ES-I3 (cell line): ENCODE data around the gene AANAT.

ENCODE experiments used
- H3K36me3 ChIP-seq: 2 replicates; pipeline ENCODE4 v1.6.1; 2013; ENCODE audit warnings: mild to moderate bottlenecking, low read length, control low read depth, moderate library complexity; ENCODE audit not compliant: insufficient read depth
- H3K4me1 ChIP-seq: 2 replicates; pipeline ENCODE4 v1.6.1; 2013; ENCODE audit warnings: mild to moderate bottlenecking, control low read depth, low read length; ENCODE audit not compliant: insufficient read depth
- H3K9ac ChIP-seq: 2 replicates; pipeline ENCODE4 v1.6.1; 2013; ENCODE audit warnings: low read depth, mild to moderate bottlenecking, low read length, moderate library complexity
- H3K9me3 ChIP-seq: 2 replicates; pipeline ENCODE4 v1.6.1; 2013; ENCODE audit warnings: mild to moderate bottlenecking, low read length, moderate library complexity; ENCODE audit not compliant: control insufficient read depth, insufficient read depth

Gene AANAT

GRCh38 chr17:76496464-76496863 lies 29.1 kb downstream of the AANAT start:
- Histone ChIP-seq H3K9ac (no peak overlapping the region), H3K9me3 (no peaks in the 10 kb centered on the region), H3K4me1 (peaks cover 52% of the 10 kb centered on the region), H3K36me3 (no peaks in the 10 kb centered on the region)

GRCh38 chr17:76497699-76497978 lies 30.2 kb downstream of the AANAT start:
- H3K9me3 ChIP-seq: no peaks in the 10 kb centered on the region
- H3K36me3 ChIP-seq: no peaks in the 10 kb centered on the region
- peaks cover 51% of the 10 kb centered on the region for H3K4me1 ChIP-seq
- H3K9ac ChIP-seq: no peak overlapping the region

GRCh38 chr17:76497979-76498875 lies 30.8 kb downstream of the AANAT start:
- Histone ChIP-seq H3K9me3 (no peaks in the 10 kb centered on the region), H3K4me1 (peaks cover 45% of the 10 kb centered on the region), H3K9ac (no peak overlapping the region)

GRCh38 chr17:76498876-76499251 lies 31.5 kb downstream of the AANAT start:
- no peaks in the 10 kb centered on the region for H3K9me3 ChIP-seq
- peaks cover 41% of the 10 kb centered on the region for H3K4me1 ChIP-seq
- H3K9ac ChIP-seq: no peak overlapping the region
- H3K36me3 ChIP-seq: no peaks in the 10 kb centered on the region

More at GRCh38 chr17:76497979-76498875, 30.8 kb downstream of the AANAT start:
- no peaks in the 10 kb centered on the region for H3K36me3 ChIP-seq

GRCh38 chr17:76499267-76499667 lies 31.9 kb downstream of the AANAT start:
- no peaks in the 10 kb centered on the region for H3K9me3 ChIP-seq
- H3K36me3 ChIP-seq: no peaks in the 10 kb centered on the region
- H3K4me1 ChIP-seq: peaks cover 41% of the 10 kb centered on the region
- no peak overlapping the region; the same call in 1 of the 2 replicates for H3K9ac ChIP-seq

GRCh38 chr17:76500074-76500746 lies 32.8 kb downstream of the AANAT start:
- H3K4me1 ChIP-seq: peaks cover 41% of the 10 kb centered on the region
- H3K9ac ChIP-seq: peak overlapping the region; percentile 96; the same call in 1 of the 2 replicates

GRCh38 chr17:76500747-76501017 lies 33.3 kb downstream of the AANAT start:
- Histone ChIP-seq H3K9me3 (no peaks in the 10 kb centered on the region), H3K4me1 (peaks cover 41% of the 10 kb centered on the region), H3K36me3 (no peaks in the 10 kb centered on the region), H3K9ac (peak overlapping the region; percentile 96)

More at GRCh38 chr17:76500074-76500746, 32.8 kb downstream of the AANAT start:
- Histone ChIP-seq H3K9me3 (no peaks in the 10 kb centered on the region), H3K36me3 (no peaks in the 10 kb centered on the region)

- peaks cover 41% of the 10 kb centered on the region for H3K4me1 ChIP-seq
- H3K9me3 ChIP-seq: no peaks in the 10 kb centered on the region
- no peaks in the 10 kb centered on the region for H3K36me3 ChIP-seq
- peak within 1 kb of the TSS; percentile 96 for H3K9ac ChIP-seq
Observed at GRCh38 chr17:76501018-76501826, 33.8 kb downstream of the AANAT start, which contains the start of gene RHBDF2. RHBDF2 (minus strand) TSS chr17:76501423; CDS start chr17:76481524, 19,899 bp downstream.

- Histone ChIP-seq H3K9me3 (no peaks in the 10 kb centered on the region), H3K9ac (peak overlapping the region; percentile 96), H3K4me1 (peaks cover 41% of the 10 kb centered on the region), H3K36me3 (no peaks in the 10 kb centered on the region)
Observed at GRCh38 chr17:76501827-76502307, 34.5 kb downstream of the AANAT start.

- H3K9ac ChIP-seq: no peak overlapping the region
- no peaks in the 10 kb centered on the region for H3K9me3 ChIP-seq
- no peaks in the 10 kb centered on the region for H3K36me3 ChIP-seq
- H3K4me1 ChIP-seq: peaks cover 35% of the 10 kb centered on the region
Observed at GRCh38 chr17:76502341-76503211, 35.2 kb downstream of the AANAT start.

GRCh38 chr17:76504117-76504516 lies 36.7 kb downstream of the AANAT start:
- H3K36me3 ChIP-seq: no peaks in the 10 kb centered on the region
- no peaks in the 10 kb centered on the region for H3K9me3 ChIP-seq
- H3K9ac ChIP-seq: no peak overlapping the region
- H3K4me1 ChIP-seq: peaks cover 22% of the 10 kb centered on the region

GRCh38 chr17:76506408-76507345 lies 39.3 kb downstream of the AANAT start:
- Histone ChIP-seq H3K9me3 (no peaks in the 10 kb centered on the region), H3K9ac (peak overlapping the region; percentile 6; the same call in 1 of the 2 replicates), H3K36me3 (no peaks in the 10 kb centered on the region), H3K4me1 (peaks cover 9% of the 10 kb centered on the region; the same call in 1 of the 2 replicates)
